H1 (cell line): ENCODE measurements around the gene NEGR1. TPM values are rescaled to one million over a fixed set of nuclear protein-coding genes. Genes with fewer than 3 reads are reported as not detected.

Experiments
- CTCF ChIA-PET: fragments of 300-600 bp; sonication (Branson Sonifier 250); formaldehyde crosslinking; loops from one replicate; lab custom pipeline; 2021; ENCODE audit not compliant: partially characterized antibody; lab: Charles Lee
- POLR2A ChIA-PET: fragments of 300-600 bp; sonication (Branson Sonifier 250); formaldehyde crosslinking; loops from one replicate; lab custom pipeline; 2021; ENCODE audit warnings: inconsistent platforms; ENCODE audit not compliant: partially characterized antibody; lab: Charles Lee
- DNase-seq, 2 experiments: peaks; one replicate each; pipeline versions ENCODE4 v3.0.0 to v3.0.0-alpha.2; 2010 to 2022; ENCODE audit warnings: low spot score in 2 of 2, low read depth in 1 of 2, mixed read lengths in 1 of 2
- FAIRE-seq: peaks from 2 replicates; lab custom pipeline; 2011; peaks lifted over from hg19 to GRCh38; lab: Jason Lieb, UNC
- H2AFZ ChIP-seq: 2 replicates; pipeline ENCODE4 v1.8.1; 2012; ENCODE audit warnings: low read length, inconsistent platforms
- H2AK5ac ChIP-seq: 2 replicates; pipeline ENCODE4 v1.6.1; 2013; ENCODE audit warnings: low read depth, low read length
- H2BK120ac ChIP-seq: replicated peaks from 2 replicates; pipeline ENCODE3; 2013; ENCODE audit warnings: low read depth, low read length, inconsistent platforms
- H2BK12ac ChIP-seq: 2 replicates; pipeline ENCODE4 v1.6.1; 2013; ENCODE audit warnings: low read depth, low read length
- H2BK15ac ChIP-seq: 2 replicates; pipeline ENCODE4 v1.6.1; 2013; ENCODE audit warnings: low read length
- H2BK20ac ChIP-seq: 2 replicates; pipeline ENCODE4 v1.6.1; 2013; ENCODE audit warnings: low read length
- H2BK5ac ChIP-seq: 2 replicates; pipeline ENCODE4 v1.6.1; 2013; ENCODE audit warnings: low read depth, low read length
- H3K14ac ChIP-seq: 2 replicates; pipeline ENCODE4 v1.6.1; 2013; ENCODE audit warnings: inconsistent platforms; ENCODE audit not compliant: insufficient read length
- H3K18ac ChIP-seq: 2 replicates; pipeline ENCODE4 v1.6.1; 2013; ENCODE audit warnings: low read length; ENCODE audit errors: extremely low read depth
- H3K23ac ChIP-seq: 2 replicates; pipeline ENCODE4 v1.6.1; 2013; ENCODE audit warnings: inconsistent platforms; ENCODE audit not compliant: insufficient read length
- H3K23me2 ChIP-seq: 2 replicates; pipeline ENCODE4 v1.6.1; 2013; ENCODE audit warnings: low read depth, low read length
- H3K27ac ChIP-seq: 2 replicates; pipeline ENCODE4 v1.6.1; 2011; ENCODE audit warnings: low read depth, low read length, inconsistent platforms
- H3K27me3 ChIP-seq, 4 experiments: replicated peaks in 1 of 4; 1 replicate in 1 of 4; 2 replicates in 3 of 4; pipeline versions ENCODE4 v1.6.1 to v1.8.1; 2011 to 2013; ENCODE audit warnings: low read length in 3 of 4, mild to moderate bottlenecking in 3 of 4, inconsistent platforms in 2 of 4, mixed read lengths in 2 of 4, moderate library complexity in 1 of 4; ENCODE audit not compliant: control insufficient read depth in 3 of 4, insufficient read depth in 3 of 4; ENCODE audit errors: extremely low read depth in 1 of 4
- H3K36me3 ChIP-seq, 4 experiments: 2 replicates each; pipeline versions ENCODE4 v1.6.1 to v1.8.1; 2011 to 2013; ENCODE audit warnings: mild to moderate bottlenecking in 4 of 4, low read length in 3 of 4, moderate library complexity in 2 of 4, control low read depth in 1 of 4, inconsistent platforms in 1 of 4; ENCODE audit not compliant: insufficient read depth in 4 of 4, control insufficient read depth in 2 of 4
- H3K4ac ChIP-seq: replicated peaks from 2 replicates; pipeline ENCODE3; 2013; ENCODE audit warnings: low read length, low read depth, mixed read lengths, inconsistent platforms; ENCODE audit not compliant: insufficient read length
- H3K4me1 ChIP-seq, 4 experiments: replicated peaks in 1 of 4; 1 replicate in 1 of 4; 2 replicates in 3 of 4; pipeline versions ENCODE4 v1.6.1 to v1.8.1; 2011 to 2013; ENCODE audit warnings: low read length in 3 of 4, inconsistent platforms in 2 of 4, mixed read lengths in 1 of 4; ENCODE audit not compliant: insufficient read depth in 4 of 4, control insufficient read depth in 3 of 4
- H3K4me2 ChIP-seq, 2 experiments: 2 replicates each; pipeline versions ENCODE4 v1.6.1 to v1.8.1; 2011 to 2013; ENCODE audit warnings: low read depth in 2 of 2, low read length in 2 of 2, control low read depth in 1 of 2, inconsistent platforms in 1 of 2, mild to moderate bottlenecking in 1 of 2; ENCODE audit not compliant: insufficient read depth in 1 of 2
- H3K4me3 ChIP-seq, 4 experiments: fragments of 200-600, 300-600 bp in 1 of 4; sonication (generic), shearing (Covaris generic), sonication (Bioruptor Twin) in 1 of 4; 2 replicates each; pipeline versions ENCODE4 v1.5.1 to v1.8.1; 2011 to 2016; ENCODE audit warnings: low read length in 4 of 4, low read depth in 3 of 4, control low read depth in 2 of 4, inconsistent platforms in 2 of 4, mild to moderate bottlenecking in 2 of 4, mixed read lengths in 1 of 4, moderate library complexity in 1 of 4; ENCODE audit not compliant: insufficient read depth in 2 of 4; ENCODE audit errors: extremely low read depth in 1 of 4
- H3K56ac ChIP-seq: replicated peaks from 2 replicates; pipeline ENCODE3; 2013; ENCODE audit warnings: low read depth, mild to moderate bottlenecking, mixed read lengths, low read length, inconsistent platforms; ENCODE audit not compliant: insufficient read length
- H3K79me1 ChIP-seq: 2 replicates; pipeline ENCODE4 v1.6.1; 2013; ENCODE audit warnings: low read depth, low read length, control low read depth
- H3K79me2 ChIP-seq, 2 experiments: 2 replicates each; pipeline versions ENCODE4 v1.6.1 to v1.8.1; 2012 to 2013; ENCODE audit warnings: low read length in 2 of 2, mild to moderate bottlenecking in 2 of 2, inconsistent platforms in 1 of 2; ENCODE audit not compliant: insufficient read depth in 2 of 2, control insufficient read depth in 1 of 2
- H3K9ac ChIP-seq, 4 experiments: replicated peaks in 1 of 4; 1 replicate in 1 of 4; 2 replicates in 3 of 4; pipeline versions ENCODE4 v1.6.1 to v1.8.1; 2011 to 2013; ENCODE audit warnings: low read depth in 3 of 4, low read length in 3 of 4, control low read depth in 2 of 4, mild to moderate bottlenecking in 2 of 4, moderate library complexity in 2 of 4, inconsistent platforms in 1 of 4; ENCODE audit errors: extremely low read depth in 1 of 4
- H3K9me3 ChIP-seq, 2 experiments: 2 replicates each; pipeline versions ENCODE4 v1.6.1 to v1.8.1; 2012 to 2013; ENCODE audit warnings: mild to moderate bottlenecking in 2 of 2, moderate library complexity in 2 of 2, control low read depth in 1 of 2, inconsistent platforms in 1 of 2, low read depth in 1 of 2, low read length in 1 of 2, mixed read lengths in 1 of 2; ENCODE audit not compliant: insufficient read depth in 2 of 2
- H4K20me1 ChIP-seq, 2 experiments: replicated peaks in 1 of 2; 2 replicates each; pipeline versions ENCODE3 to v1.8.1; 2011 to 2013; ENCODE audit warnings: inconsistent platforms in 2 of 2, low read length in 2 of 2, mild to moderate bottlenecking in 1 of 2; ENCODE audit not compliant: insufficient read depth in 2 of 2, control insufficient read depth in 1 of 2
- H4K5ac ChIP-seq: 2 replicates; pipeline ENCODE4 v1.6.1; 2013; ENCODE audit warnings: low read length, low read depth, mixed read lengths, inconsistent platforms; ENCODE audit not compliant: insufficient read length
- H4K8ac ChIP-seq: 2 replicates; pipeline ENCODE4 v1.8.0; 2013; ENCODE audit warnings: mild to moderate bottlenecking, moderate library complexity, low read length, inconsistent platforms; ENCODE audit not compliant: insufficient read depth; ENCODE audit errors: extremely low read depth
- H4K91ac ChIP-seq: replicated peaks from 2 replicates; pipeline ENCODE3; 2013; ENCODE audit warnings: low read length, mixed read lengths, inconsistent platforms; ENCODE audit not compliant: insufficient read length
- FOSL1 ChIP-seq: IDR thresholded peaks from 2 replicates; pipeline ENCODE4 v1.6.1; 2011; ENCODE audit warnings: mild to moderate bottlenecking, low read depth, low read length, moderate library complexity; ENCODE audit not compliant: insufficient read depth
- JUN ChIP-seq: IDR thresholded peaks from 2 replicates; pipeline ENCODE4 v1.6.1; 2011; ENCODE audit warnings: low read depth, mild to moderate bottlenecking, improper control_type of control experiment, low read length
- MAFK ChIP-seq: IDR thresholded peaks from 2 replicates; pipeline ENCODE4 v1.6.1; 2012; ENCODE audit warnings: low read depth, mild to moderate bottlenecking, improper control_type of control experiment, low read length
- POLR2AphosphoS5 ChIP-seq: IDR thresholded peaks from 2 replicates; pipeline ENCODE4 v1.6.1; 2011; ENCODE audit warnings: low read depth, low read length
- POU5F1 ChIP-seq: IDR thresholded peaks from 2 replicates; pipeline ENCODE4 v1.6.1; 2011; ENCODE audit warnings: low read depth, mild to moderate bottlenecking, low read length, moderate library complexity
- RNF2 ChIP-seq: fragments of 200-900, 300-1000 bp; sonication (generic); IDR thresholded peaks from 2 replicates; pipeline ENCODE4 v1.7.1; 2016; ENCODE audit warnings: borderline replicate concordance, low read depth, mild to moderate bottlenecking, antibody characterized with exemption, low read length; ENCODE audit not compliant: poor library complexity, severe bottlenecking; ENCODE audit errors: missing control alignments
- SAP30 ChIP-seq: fragments of 300-600 bp; sonication (generic); IDR thresholded peaks from 2 replicates; pipeline ENCODE4 v1.7.1; 2012; ENCODE audit warnings: low read length, moderate library complexity, mild to moderate bottlenecking, inconsistent platforms; ENCODE audit not compliant: insufficient read depth, insufficient replicate concordance
- TAF1 ChIP-seq: IDR thresholded peaks from 2 replicates; pipeline ENCODE4 v1.6.1; 2011; ENCODE audit warnings: mild to moderate bottlenecking, low read depth, low read length
- WGBS, 2 experiments: shearing (Covaris generic) in 1 of 2; methylation state at CpG; one replicate each; pipeline versions ENCODE4 v1.1.6 to v1.1.7; 2013 to 2015; ENCODE audit warnings: low lambda C conversion rate in 2 of 2, mixed read lengths in 2 of 2, inconsistent platforms in 1 of 2, low coverage in 1 of 2, missing lambda C conversion rate in 1 of 2; ENCODE audit not compliant: insufficient replicate concordance in 2 of 2, insufficient coverage in 1 of 2, insufficient read length in 1 of 2; ENCODE audit errors: extremely low coverage in 1 of 2, missing lambda C conversion rate in 1 of 2; 5-methylcytosine and 5-hydroxymethylcytosine counted together
- polyA plus RNA-seq, 7 experiments: library from polyadenylated mRNA; depleted of rRNA in 3 of 7; stranded (reverse) in 5 of 7; unstranded in 2 of 7; fragments of >200 nt in 5 of 7; fragments of 200-250 nt in 2 of 7; gene quantifications; 1 replicate in 5 of 7; 2 replicates in 1 of 7; 4 replicates in 1 of 7; pipeline versions ENCODE4 v1.2.1 to v1.2.3, GENCODE V29; 2011 to 2013; ENCODE audit warnings: missing spikeins in 2 of 7, mixed read lengths in 2 of 7
- total RNA-seq: library from RNA; stranded (reverse); fragmentation: NEBNext Ultra II Directional; extraction: Animal tissue kit (Norgen Biotek cat#: 25700); gene quantifications from 2 replicates; pipeline ENCODE4 v1.2.1, GENCODE V29; 2021
- TF ChIP-seq, protein P1 (sequence below), 3 experiments: IDR thresholded peaks; 1 replicate in 2 of 3; 2 replicates in 1 of 3; pipeline versions ENCODE4 v1.5.1 to v1.6.1; 2011; ENCODE audit warnings: low read length in 3 of 3, mild to moderate bottlenecking in 3 of 3, inconsistent platforms in 2 of 3, low read depth in 1 of 3, moderate library complexity in 1 of 3; ENCODE audit not compliant: insufficient read depth in 1 of 3; ENCODE audit errors: control extremely low read depth in 1 of 3
- TF ChIP-seq, protein P2 (sequence below): IDR thresholded peaks from 2 replicates; pipeline ENCODE4 v1.6.1; 2012; ENCODE audit warnings: inconsistent platforms

NEGR1 gene
- total and polyA plus RNA-seq, 2 of the 8 experiments (the other 6 are each of a cell fraction or from before 2014, with no cell fraction given), result 0.71 to 1.3 TPM

DNA sequence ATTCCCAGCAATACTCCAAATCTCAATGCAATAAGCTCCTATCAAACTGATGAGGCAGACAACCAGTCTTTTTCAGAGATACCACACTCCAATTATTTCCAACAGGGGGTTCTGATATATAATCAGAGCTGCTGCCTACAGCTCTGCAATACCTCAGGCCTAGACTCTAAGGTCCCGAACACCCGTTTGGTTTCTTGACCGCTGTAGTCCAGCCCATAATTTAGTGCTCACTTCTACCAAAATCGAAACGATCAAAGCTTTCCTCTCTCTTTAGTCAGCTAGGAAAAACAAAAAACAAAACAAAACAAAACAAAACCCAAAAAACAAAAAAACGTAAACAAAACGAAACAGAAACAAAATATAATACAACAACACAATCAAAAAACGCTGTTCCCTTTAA is 453.0 kb downstream of the NEGR1 start:
- no peak overlapping the region for H3K4ac ChIP-seq
- H4K5ac ChIP-seq, result no peak overlapping the region
- H2AFZ ChIP-seq, result no peak overlapping the region

More for the DNA sequence above, 453.0 kb downstream of the NEGR1 start:
- peaks cover 0 to 12% (median 2%) of the 10 kb centered on the region in 4 experiments; a peak in 2 of 7 replicates for H3K4me1 ChIP-seq
- H4K91ac ChIP-seq, result no peak overlapping the region
- no peak overlapping the region for H2BK5ac ChIP-seq
- no peak overlapping the region for H3K27ac ChIP-seq
- H3K4me3 ChIP-seq, result no peak overlapping the region
- no peak overlapping the region for H3K4me2 ChIP-seq
- no peak overlapping the region for H3K23ac ChIP-seq
- TF ChIP-seq SAP30, result no peak
- no peak for TF ChIP-seq POU5F1
- no peak for TF ChIP-seq TAF1
- no peak for TF ChIP-seq MAFK
- TF ChIP-seq, protein P1, sequence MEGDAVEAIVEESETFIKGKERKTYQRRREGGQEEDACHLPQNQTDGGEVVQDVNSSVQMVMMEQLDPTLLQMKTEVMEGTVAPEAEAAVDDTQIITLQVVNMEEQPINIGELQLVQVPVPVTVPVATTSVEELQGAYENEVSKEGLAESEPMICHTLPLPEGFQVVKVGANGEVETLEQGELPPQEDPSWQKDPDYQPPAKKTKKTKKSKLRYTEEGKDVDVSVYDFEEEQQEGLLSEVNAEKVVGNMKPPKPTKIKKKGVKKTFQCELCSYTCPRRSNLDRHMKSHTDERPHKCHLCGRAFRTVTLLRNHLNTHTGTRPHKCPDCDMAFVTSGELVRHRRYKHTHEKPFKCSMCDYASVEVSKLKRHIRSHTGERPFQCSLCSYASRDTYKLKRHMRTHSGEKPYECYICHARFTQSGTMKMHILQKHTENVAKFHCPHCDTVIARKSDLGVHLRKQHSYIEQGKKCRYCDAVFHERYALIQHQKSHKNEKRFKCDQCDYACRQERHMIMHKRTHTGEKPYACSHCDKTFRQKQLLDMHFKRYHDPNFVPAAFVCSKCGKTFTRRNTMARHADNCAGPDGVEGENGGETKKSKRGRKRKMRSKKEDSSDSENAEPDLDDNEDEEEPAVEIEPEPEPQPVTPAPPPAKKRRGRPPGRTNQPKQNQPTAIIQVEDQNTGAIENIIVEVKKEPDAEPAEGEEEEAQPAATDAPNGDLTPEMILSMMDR (IDR thresholded peaks at IDR 0.05; ENCODE audit: control extremely low read depth in 1 of 3, insufficient read depth in 1 of 3, low read depth in 1 of 3, low read length in 3 of 3), result no peak
- TF ChIP-seq JUN, result no peak
- TF ChIP-seq POLR2AphosphoS5, result no peak
- TF ChIP-seq FOSL1, result no peak
- TF ChIP-seq, protein P2, sequence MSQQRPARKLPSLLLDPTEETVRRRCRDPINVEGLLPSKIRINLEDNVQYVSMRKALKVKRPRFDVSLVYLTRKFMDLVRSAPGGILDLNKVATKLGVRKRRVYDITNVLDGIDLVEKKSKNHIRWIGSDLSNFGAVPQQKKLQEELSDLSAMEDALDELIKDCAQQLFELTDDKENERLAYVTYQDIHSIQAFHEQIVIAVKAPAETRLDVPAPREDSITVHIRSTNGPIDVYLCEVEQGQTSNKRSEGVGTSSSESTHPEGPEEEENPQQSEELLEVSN, result no peak
- TF ChIP-seq RNF2, result no peak
- H3K14ac ChIP-seq, result no peak overlapping the region
- H4K8ac ChIP-seq, result no peak overlapping the region
- no peak overlapping the region for H2AK5ac ChIP-seq
- no peak overlapping the region for H3K9ac ChIP-seq
- H2BK12ac ChIP-seq, result no peak overlapping the region
- H3K79me1 ChIP-seq, result no peaks in the 10 kb centered on the region
- no peak for DNase-seq
- no peak overlapping the region for H3K18ac ChIP-seq
- no peak overlapping the region for H2BK20ac ChIP-seq
- POLR2A ChIA-PET, result no interaction called here
- CTCF ChIA-PET, result interaction anchor here (1.3 kb wide), 1 partner anchor 44 kb away, joined by 3 read pairs; no protein-coding TSS in a partner anchor
- no peaks in the 10 kb centered on the region for H3K79me2 ChIP-seq
- no peaks in the 10 kb centered on the region for H3K9me3 ChIP-seq
- FAIRE-seq, result no peak
- H4K20me1 ChIP-seq, result no peaks in the 10 kb centered on the region
- 79 to 100% methylated on average over 2 to 8 of the region's 8 CpGs for WGBS, 2 experiments
- no peak overlapping the region for H2BK120ac ChIP-seq
- no peaks in the 10 kb centered on the region for H3K27me3 ChIP-seq
- no peaks in the 10 kb centered on the region for H3K36me3 ChIP-seq
- no peak overlapping the region for H3K56ac ChIP-seq
- no peaks in the 10 kb centered on the region for H3K23me2 ChIP-seq
- no peak overlapping the region for H2BK15ac ChIP-seq
